Stimulated activated CD8-positive, alpha-beta memory T cell treated with anti-CD3 and anti-CD28 coated beads, Interleukin-7, amount 100 ng/mL, for 1 hour (primary cell): ENCODE data around the gene ROR1.

Experiments used
- DNase-seq, 2 donors: peaks; one replicate each; pipeline ENCODE4 v3.0.0-alpha.2; 2020; ENCODE audit warnings: low read depth in 2 of 2

The ROR1 gene

GRCh38 chr1:63909526-63909925 is 135.7 kb downstream of the ROR1 start:
- DNase-seq, result no peak

GRCh38 chr1:63911049-63911448 is 137.2 kb downstream of the ROR1 start:
- DNase-seq, result no peak

GRCh38 chr1:63912643-63913042 is 138.8 kb downstream of the ROR1 start:
- DNase-seq, result no peak

- DNase-seq, result no peak
These were observed 139.7 kb downstream of the ROR1 start for GRCh38 chr1:63913533-63913932.

DNA sequence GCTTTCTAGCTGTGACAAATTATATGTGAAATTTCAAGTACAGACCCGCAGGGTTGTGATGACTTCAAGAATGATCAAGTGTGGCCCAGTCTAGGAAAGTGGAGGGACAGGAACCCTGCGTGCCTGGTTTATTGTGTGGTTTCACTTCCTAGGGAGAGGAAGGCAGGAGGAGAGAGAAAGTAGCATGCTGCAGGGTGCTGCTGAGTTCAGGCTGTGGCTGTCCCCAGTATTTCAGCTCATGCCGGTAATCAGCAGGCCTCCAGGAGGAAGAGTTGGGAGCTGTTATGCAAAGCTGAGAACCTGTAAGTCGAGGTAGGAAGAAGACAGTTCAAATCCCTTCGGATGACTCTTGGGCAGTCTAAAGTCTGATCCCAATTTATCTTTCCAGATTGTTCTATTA is 140.4 kb downstream of the ROR1 start:
- DNase-seq, result no peak

DNA sequence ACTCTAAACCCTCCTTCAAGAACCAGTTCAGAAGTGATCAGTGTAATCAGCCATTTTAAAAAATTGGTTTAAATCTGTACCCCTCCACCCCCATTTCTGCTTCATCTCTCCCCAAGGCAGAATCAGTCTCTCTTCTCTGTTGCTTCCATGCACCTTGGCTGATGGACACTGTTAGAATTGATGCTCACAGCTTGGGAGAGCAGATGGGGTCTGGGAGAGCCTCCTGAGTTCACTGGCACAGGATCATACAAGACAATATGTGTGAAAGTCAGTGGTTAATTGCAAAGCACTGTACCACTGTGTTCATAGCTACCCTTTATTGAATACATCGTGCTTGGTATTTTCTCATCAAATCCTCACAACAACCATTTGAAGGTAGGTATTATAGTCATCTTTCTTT is 140.9 kb downstream of the ROR1 start:
- DNase-seq, result no peak

GRCh38 chr1:63915121-63915520 is 141.3 kb downstream of the ROR1 start:
- no peak for DNase-seq

GRCh38 chr1:63916485-63917360 is 142.9 kb downstream of the ROR1 start:
- no peak for DNase-seq

- no peak for DNase-seq
These were observed 144.0 kb downstream of the ROR1 start for GRCh38 chr1:63917571-63918417.

- no peak for DNase-seq
These were observed 144.7 kb downstream of the ROR1 start for GRCh38 chr1:63918418-63918945.

- no peak for DNase-seq
These were observed 146.6 kb downstream of the ROR1 start for GRCh38 chr1:63920154-63921117.

DNA sequence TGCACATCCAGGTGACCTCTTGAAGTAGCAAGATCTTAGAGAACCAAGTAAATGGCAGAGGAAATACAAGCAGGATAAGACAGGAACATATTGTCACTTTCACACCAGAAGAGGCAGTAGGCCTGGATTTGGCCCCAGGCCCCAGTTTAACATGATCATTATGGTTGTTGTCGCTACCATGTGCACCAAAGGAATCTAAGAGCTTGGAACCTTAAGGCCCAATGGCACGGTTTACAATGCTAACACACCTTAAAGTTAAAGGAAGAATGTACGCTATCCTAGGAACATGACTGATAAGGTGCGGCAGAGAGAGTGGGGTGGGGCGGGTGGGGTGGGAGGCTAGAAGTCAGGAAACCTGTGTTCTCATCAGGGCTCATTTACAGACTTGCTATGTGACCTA is 147.5 kb downstream of the ROR1 start:
- no peak for DNase-seq

GRCh38 chr1:63921802-63922201 is 148.0 kb downstream of the ROR1 start:
- no peak for DNase-seq

DNA sequence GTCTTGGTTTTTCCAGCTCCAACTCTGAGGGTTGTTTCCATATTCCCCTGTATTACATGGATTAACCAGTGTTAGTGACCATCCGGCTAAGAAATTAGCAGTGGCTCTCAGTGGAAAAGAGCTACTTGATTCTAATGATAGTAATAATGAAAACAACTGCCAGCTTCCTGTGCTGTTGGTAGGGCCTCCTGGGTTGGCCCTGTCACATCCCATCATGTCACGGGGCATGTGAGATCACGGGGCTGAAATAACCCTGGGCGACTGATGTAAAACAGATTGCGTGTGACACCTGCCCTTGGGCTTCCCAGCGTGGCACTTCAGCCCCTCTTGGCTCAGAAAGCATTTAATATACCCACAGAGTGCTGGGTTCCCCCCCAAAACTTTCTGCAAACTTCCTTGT is 149.0 kb downstream of the ROR1 start:
- DNase-seq, result no peak

- DNase-seq, result no peak
These were observed 149.5 kb downstream of the ROR1 start for GRCh38 chr1:63923302-63923701.

GRCh38 chr1:63924600-63924999 is 150.8 kb downstream of the ROR1 start:
- no peak for DNase-seq

GRCh38 chr1:63928186-63929105 is 154.6 kb downstream of the ROR1 start:
- no peak for DNase-seq

DNA sequence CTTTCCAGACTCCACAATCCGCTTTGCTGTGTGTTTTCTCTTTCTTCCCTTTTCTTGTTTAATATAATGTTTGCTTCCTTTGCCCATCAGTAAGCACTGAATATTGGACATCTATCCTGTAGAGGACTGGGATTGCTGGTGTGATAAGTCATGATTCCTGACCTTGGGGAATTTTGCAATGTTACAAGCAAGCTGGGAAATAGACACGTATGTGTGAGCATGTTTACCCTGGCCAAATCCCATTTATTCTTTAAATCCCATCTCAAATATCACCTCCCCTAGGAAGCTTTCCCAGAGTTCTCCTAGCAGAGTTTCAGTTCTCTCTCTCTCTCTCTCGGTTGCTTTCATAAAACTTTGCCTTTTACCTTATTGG is 155.3 kb downstream of the ROR1 start:
- DNase-seq, result no peak

GRCh38 chr1:63931468-63931867 is 157.7 kb downstream of the ROR1 start:
- DNase-seq, result no peak

DNA sequence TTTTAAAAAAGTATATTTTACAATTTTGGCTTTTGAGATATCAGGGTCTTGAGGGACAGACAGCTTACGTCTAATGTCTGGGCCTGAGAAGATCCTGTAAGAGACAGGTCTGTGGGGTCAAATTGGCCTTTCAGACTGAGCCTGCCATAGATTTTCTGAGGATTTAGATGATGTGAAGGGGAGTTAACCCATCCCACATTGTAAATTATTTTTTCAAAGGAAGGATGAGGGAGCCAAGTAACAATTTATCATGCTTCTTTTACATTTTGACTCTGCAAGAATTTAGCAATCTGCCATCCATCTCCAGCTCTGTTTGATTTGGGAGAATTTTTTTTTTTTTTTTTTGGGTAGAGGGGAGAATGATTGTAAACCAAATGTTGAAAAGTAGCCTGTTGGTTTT is 160.9 kb downstream of the ROR1 start:
- no peak for DNase-seq
